Hepatocyte (in vitro differentiated cells): Measurements from ENCODE around the gene NUDT13.

Experiments used
- EZH2 ChIP-seq: fragments of 200-600 bp; sonication (generic); IDR thresholded peaks from 2 replicates; pipeline ENCODE4 v1.6.1; 2016; ENCODE audit warnings: antibody characterized with exemption, mild to moderate bottlenecking, borderline replicate concordance
- EZH2phosphoT487 ChIP-seq: fragments of 200-600 bp; sonication (generic); IDR thresholded peaks from one replicate; pipeline ENCODE4 v1.6.1; 2018; ENCODE audit warnings: antibody characterized with exemption, mild to moderate bottlenecking, low read depth, moderate library complexity; ENCODE audit not compliant: unreplicated experiment, severe bottlenecking
- TF ChIP-seq, protein P1 (sequence below): fragments of 200-600 bp; sonication (generic); IDR thresholded peaks from 2 replicates; pipeline ENCODE4 v1.5.1; 2016; ENCODE audit warnings: antibody characterized with exemption, mild to moderate bottlenecking; ENCODE audit not compliant: poor library complexity

DNA sequence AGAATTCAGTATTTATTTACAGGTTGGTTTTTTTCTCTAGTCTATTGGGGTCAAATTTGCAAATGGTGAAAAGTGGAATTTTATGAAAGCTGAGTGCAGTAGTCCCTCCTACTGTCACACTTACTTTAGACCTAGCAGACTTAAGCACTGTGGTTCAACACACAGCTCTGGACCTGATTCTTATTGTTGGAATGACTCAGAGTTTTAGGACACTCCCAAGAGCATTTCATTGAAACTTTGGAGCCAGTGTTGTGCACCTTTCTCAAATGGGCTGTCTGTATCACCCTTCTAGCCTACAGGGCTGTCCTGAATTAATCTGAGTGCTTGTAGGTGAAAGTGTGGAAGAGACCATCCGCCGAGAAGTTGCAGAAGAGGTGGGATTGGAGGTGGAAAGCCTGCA, 16.1 kb downstream of the NUDT13 start:
- TF ChIP-seq EZH2phosphoT487 (no peak), EZH2 (no peak)
- TF ChIP-seq, protein P1, sequence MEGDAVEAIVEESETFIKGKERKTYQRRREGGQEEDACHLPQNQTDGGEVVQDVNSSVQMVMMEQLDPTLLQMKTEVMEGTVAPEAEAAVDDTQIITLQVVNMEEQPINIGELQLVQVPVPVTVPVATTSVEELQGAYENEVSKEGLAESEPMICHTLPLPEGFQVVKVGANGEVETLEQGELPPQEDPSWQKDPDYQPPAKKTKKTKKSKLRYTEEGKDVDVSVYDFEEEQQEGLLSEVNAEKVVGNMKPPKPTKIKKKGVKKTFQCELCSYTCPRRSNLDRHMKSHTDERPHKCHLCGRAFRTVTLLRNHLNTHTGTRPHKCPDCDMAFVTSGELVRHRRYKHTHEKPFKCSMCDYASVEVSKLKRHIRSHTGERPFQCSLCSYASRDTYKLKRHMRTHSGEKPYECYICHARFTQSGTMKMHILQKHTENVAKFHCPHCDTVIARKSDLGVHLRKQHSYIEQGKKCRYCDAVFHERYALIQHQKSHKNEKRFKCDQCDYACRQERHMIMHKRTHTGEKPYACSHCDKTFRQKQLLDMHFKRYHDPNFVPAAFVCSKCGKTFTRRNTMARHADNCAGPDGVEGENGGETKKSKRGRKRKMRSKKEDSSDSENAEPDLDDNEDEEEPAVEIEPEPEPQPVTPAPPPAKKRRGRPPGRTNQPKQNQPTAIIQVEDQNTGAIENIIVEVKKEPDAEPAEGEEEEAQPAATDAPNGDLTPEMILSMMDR: no peak
